GM12892 (cell line): ENCODE results near the gene TERB1.

Experiments
- DNase-seq: peaks from one replicate; pipeline ENCODE4 v3.0.0; 2011; ENCODE audit not compliant: insufficient read length
- FAIRE-seq: peaks from 2 replicates; lab custom pipeline; 2011; peaks lifted over from hg19 to GRCh38; lab: Jason Lieb, UNC
- POLR2A ChIP-seq: IDR thresholded peaks from 2 replicates; pipeline ENCODE4 v1.6.1; 2011; ENCODE audit warnings: low read depth, low read length, control low read depth
- POLR2AphosphoS5 ChIP-seq: IDR thresholded peaks from 2 replicates; pipeline ENCODE4 v1.6.1; 2011; ENCODE audit warnings: low read depth, low read length, control low read depth
- TAF1 ChIP-seq: IDR thresholded peaks from 2 replicates; pipeline ENCODE4 v1.6.1; 2011; ENCODE audit warnings: low read depth, mild to moderate bottlenecking, control low read depth, low read length, borderline replicate concordance

The TERB1 gene

DNA sequence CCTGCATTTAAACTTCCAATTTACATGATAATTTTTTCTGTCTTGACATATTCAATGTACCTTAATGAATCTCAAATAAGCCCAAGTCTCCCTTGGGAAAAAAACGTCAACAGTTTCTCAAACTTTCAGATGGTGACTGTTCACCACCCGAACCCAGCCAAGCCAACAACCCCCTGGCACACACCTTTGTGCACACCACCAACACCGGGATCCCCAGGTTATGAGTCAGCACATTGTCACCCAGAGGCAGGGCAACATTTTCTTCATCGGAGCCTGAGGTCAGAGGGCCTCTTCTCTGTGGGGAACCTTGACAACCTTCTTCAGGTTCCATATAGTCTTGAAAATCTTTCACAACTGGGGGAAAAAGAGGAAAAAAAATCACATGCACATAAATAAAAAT is 65.5 kb downstream of the TERB1 start:
- FAIRE-seq = no peak
- no peak for TF ChIP-seq POLR2A
- TF ChIP-seq TAF1 = no peak
- no peak for TF ChIP-seq POLR2AphosphoS5
- DNase-seq = no peak

DNA sequence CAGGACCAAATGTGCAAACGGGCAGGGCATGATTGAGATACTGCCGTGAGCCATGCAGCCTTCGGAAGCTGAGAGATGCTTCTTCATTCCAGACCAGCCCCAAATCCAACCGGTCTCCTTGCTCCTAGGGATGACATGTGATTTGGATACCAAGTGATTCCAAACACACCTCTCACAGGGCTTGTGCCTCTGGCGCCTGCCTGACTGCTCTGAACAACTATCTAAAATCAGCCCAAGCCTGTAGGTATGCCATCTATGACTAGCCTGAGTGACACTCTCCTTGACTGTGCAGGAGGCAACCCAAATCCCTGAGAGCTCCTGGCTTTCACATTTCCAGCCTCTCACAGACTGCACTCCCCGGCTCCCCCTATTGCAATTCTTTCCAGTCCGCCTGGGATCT is 70.3 kb downstream of the TERB1 start:
- FAIRE-seq (no peak), DNase-seq (no peak)
- TF ChIP-seq POLR2A (peak; percentile 46; the same call in 1 of the 2 replicates), POLR2AphosphoS5 (no peak)

DNA sequence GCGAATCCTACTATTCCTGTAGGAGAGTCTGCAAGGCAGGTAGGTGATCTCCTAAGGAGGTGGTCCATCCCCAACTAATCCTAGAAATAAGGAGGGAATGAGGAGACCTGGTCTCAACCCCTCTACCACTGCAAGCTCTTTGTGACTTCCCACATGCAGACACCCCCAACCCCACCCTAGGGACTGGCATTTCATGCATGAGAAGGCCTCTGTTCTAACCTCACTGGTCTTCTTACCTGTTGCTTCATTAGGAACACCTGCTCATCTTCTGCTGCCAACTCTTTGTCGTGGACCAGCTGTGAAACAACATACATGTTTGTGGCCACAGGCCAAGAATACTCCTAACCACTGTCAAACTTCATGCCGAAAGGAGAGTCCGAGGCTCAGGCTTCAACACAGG is 72.6 kb downstream of the TERB1 start:
- FAIRE-seq (no peak), DNase-seq (no peak)
- TF ChIP-seq TAF1 (no peak), POLR2A (no peak), POLR2AphosphoS5 (no peak)

DNA sequence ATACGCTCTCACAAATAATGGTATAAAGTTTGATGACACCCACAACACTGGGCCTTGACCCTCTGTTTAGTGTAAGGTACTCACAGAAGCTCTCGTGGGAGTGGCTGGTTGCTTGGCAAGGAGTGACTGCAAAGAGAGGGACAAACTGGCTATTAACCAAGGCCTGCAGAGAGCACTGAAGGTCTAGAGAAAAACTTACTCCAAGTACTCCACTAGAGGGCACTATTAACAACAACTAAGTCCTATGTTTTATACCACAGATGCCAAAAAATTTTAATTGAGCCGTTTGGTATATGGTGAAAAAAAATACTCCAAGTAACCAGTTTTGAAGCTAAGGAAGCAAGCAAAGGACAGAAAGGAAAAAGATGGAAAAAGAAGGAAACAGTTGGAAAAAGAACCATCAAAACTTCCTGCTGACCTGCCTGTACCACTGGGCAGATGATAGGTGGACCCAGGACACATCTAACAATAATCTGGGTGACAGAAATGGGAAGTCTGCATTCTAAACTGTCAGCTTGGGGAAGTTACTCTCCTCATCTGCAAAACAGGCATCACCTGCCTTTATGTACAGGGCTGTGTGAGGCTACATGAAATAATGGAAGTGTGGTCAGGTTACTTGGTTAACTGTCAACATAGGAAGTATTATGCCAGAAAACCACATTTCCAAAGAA is 73.1 kb downstream of the TERB1 start:
- TF ChIP-seq TAF1 (no peak), POLR2AphosphoS5 (no peak), POLR2A (no peak)
- FAIRE-seq (peak; percentile 21), DNase-seq (no peak)

DNA sequence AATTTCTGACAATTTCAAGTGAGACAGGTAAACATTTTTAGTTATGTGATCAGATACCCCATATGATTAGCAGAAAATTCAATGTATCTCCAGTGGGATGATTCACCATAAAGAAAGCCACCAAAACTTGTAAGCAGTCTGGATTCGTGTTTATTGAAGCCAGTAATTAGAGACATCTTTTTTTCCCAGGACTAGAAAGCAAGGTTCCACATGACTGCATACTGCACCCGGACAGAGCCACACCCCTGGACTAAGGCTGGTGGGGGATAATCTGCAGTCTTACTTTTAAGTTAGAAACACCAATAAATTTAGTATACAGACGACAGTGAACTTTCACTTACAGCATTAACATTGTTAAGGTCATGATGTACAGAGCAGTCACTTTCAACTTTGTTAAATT is 80.6 kb downstream of the TERB1 start:
- TF ChIP-seq POLR2AphosphoS5 (no peak), TAF1 (no peak), POLR2A (no peak)
- FAIRE-seq = no peak
- DNase-seq = no peak

DNA sequence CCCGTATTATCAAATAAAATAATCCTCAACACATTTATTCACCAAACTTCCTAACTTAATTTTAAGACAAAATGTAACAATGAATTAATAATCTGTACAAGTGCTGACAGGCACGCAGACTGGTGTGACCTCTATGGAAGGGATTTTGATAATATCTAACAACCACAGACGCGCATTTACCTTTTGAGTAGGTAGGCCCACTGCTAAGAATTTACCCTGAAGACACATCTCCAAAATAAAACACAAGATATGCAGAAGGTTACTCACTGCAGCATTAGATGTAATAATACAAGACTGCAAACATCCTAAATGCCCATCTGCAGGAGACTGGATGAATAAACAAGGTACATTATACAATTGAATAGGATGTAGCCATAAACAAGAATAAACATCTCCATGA is 82.1 kb downstream of the TERB1 start:
- FAIRE-seq = no peak
- no peak for TF ChIP-seq POLR2A
- no peak for TF ChIP-seq TAF1
- TF ChIP-seq POLR2AphosphoS5 = no peak

DNA sequence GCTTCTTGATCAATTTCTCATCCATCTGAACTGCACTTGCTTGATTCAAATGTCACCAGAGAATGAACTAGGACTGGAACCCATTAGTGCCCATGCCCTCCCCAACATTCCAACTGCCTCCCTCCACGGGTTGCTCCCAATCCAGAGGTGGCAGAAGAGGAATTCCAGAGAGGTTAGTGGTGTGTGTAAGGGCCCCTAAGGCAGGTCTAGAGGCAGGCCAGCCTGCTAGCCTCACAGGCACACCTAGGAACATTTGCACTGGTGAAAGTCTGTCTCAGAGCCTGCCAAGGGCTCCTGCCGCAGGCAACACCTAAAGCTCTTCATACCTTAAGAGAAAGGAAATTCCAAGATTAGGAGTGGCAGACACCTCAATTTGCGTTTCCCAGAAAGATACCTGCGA is 83.6 kb downstream of the TERB1 start:
- FAIRE-seq (no peak), DNase-seq (no peak)
- TF ChIP-seq POLR2AphosphoS5 = no peak

More for the DNA sequence above, 82.1 kb downstream of the TERB1 start:
- DNase-seq = no peak

DNA sequence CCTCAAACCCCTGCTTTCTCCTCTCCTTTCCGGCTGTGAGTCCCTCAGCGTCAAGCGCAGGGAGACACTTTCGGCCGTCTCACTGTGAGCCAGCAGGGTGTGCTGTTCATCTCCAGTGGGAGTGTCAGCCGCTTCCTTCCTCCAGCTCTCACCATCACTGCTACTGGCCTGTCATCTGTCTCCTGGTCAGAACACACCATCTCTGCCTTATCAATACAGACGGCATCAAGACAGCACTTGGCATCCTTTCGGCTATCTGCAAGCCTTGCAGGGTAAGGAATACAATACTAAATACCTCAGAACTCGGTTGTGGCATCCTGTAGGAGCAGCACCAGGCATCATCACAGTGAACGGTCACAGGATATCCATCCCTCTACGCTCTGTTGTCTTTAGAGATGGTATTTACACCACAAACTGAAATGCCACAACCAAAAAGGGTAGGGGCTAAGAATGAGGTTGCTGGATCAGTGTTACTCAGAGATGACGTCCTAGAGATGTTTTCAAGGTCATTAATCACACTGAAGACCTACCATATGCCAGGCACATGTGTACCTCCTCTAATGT is 84.2 kb downstream of the TERB1 start:
- no peak for DNase-seq
- peak; percentile 68 for FAIRE-seq
- peak; percentile 21; the same call in 1 of the 2 replicates for TF ChIP-seq POLR2AphosphoS5
- TF ChIP-seq TAF1 = no peak
- TF ChIP-seq POLR2A = no peak

DNA sequence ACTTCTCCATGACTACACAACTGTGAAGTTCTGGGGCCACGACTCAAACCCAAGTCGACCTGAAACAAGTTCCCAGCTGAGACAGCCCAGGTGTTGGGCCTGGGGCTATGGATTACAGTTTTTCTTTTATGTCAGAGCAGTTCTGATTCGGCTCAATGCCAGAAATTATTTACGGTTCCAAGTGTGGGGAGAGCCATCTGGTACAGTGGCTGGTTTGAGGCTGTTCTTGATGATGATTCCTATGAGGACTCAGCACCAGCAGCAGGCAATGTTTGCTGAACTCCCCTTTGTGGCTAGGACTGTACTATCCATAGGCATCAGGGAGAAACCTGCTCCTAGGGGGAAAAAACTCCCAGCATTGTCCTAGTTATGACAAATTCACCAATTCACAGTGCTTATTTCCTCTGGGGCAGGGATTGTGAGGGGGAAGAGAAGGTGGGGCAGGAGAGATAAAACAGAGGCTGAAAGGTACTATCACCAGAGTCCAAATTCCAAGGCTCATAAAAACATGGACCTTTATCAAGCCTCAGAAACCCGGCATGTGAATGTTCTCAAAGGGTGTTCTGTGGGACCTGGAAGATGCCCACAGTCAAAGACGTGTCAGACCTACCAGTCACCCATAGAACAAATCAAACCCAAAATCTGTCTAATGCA is 86.6 kb downstream of the TERB1 start:
- no peak for TF ChIP-seq POLR2A
- FAIRE-seq = no peak
- no peak for DNase-seq

DNA sequence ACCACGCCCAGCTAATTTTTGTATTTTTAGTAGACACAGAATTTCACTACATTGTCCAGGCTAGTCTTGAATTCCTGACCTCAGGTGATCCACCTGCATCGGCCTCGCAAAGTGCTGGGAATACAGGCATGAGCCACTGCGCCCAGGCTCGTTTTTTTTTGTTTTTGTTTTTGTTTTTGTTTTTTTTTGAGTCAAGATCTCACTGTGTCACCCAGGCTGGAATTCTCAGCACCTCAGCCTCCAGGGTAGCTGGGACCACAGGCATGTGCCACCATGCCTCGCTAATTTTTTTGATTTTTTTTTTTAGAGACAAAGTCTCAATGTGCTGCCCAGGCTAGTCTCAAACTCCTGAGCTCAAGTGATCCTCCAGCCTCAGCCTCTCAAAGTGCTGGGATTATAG is 87.3 kb downstream of the TERB1 start:
- TF ChIP-seq POLR2AphosphoS5 (no peak), TAF1 (no peak), POLR2A (no peak)
- DNase-seq = no peak
- no peak for FAIRE-seq

DNA sequence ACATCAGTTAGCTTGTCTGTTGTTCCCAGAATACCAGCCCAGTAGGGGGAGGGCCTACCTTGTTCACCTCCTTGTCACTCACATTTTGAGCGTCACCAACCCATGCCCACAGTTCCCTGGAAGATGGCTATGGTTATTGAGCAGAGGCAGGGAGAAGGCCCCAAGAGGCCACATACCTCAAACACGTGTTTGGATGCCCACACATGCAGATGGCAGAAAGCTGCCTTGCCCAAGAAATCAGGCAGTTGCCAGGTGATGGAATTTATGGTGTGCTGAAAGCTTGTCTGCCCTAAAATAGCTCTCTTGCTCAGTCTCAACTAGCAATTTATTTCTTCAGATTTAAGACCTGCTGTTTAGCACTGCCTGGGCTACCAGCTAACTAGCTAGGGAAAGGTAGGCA is 88.3 kb downstream of the TERB1 start:
- TF ChIP-seq TAF1 (no peak), POLR2A (no peak), POLR2AphosphoS5 (no peak)
- FAIRE-seq (no peak), DNase-seq (no peak)

DNA sequence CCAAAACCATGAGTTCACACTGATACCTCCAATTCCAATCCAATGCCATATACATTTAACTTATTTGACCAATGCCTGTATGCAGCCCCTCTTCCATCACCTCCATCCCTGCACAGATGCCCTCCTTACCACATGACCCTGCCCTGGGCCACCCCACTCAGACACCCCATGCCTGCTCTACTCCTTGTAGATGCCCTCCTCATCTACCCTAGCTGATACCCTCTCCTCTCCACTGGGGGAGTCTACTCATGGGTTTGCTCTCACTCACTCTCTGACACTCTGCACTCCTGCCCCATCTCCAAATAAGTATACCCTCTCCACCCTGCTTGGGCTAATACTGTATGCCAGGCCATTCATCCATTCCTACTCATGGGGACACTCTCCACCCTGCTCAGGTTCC is 88.9 kb downstream of the TERB1 start:
- FAIRE-seq (no peak), DNase-seq (no peak)
- TF ChIP-seq POLR2A = no peak
- TF ChIP-seq TAF1 = no peak

DNA sequence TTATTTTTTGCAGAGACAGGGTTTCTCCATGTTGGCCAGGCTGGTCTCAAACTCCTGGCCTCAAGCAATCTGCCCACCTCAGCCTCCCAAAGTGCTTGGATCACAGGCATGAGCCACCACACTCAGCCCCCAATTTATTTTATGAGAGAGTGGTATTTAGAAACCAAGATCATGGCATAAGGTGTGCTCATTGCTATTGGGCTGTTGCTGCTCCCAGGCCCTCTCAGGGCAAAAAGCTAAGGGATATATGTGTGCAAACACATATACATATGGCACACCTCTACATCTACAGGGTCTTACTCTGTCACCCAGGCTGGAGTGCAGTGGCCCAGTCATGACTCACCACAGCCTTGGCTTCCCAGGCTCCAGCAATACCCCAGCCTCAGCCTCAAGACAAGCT is 89.8 kb downstream of the TERB1 start:
- DNase-seq (no peak), FAIRE-seq (no peak)
- TF ChIP-seq POLR2AphosphoS5 (no peak), POLR2A (no peak), TAF1 (no peak)
